Renal cortical epithelial cell (primary cell): ENCODE results near the gene STX1A. TPM values are rescaled to one million over a fixed set of nuclear protein-coding genes. Genes with fewer than 3 reads are reported as not detected.
"Not testable (repeated sequence)": the region's sequence is repeated elsewhere in the genome, so short reads cannot be mapped to it uniquely, and the experiment has no call there.

Experiments
- DNase-seq: peaks from one replicate; pipeline ENCODE4 v3.0.0-alpha.2; 2011; ENCODE audit warnings: low read depth
- total RNA-seq: library from RNA; depleted of rRNA; stranded (reverse); fragments of >200 nt; gene quantifications from 2 replicates; pipeline ENCODE4 v1.2.3, GENCODE V29; 2014

Gene STX1A
- total RNA-seq, 1 donor from 2014 or later: 12.9 TPM

DNA sequence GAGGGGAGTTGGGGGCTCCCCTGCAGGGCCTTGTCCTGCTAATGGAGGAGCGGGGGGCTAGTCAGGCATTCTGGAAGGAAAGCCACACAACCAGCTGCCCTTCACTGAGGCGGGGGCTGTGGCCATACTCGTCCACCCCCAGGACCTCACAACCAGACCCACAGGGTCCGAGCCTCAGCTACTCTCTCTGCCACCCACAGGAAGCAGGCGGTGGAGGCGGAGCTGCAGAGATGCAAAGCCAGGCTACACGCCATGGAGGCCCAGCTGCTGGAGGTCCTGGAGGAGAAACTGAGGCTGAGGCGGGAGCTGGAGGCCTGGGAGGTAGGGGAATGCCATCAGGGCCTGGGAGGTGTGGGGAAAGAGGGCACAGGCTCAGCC, 16.0 kb upstream of the STX1A start:
- no peak for DNase-seq

DNA sequence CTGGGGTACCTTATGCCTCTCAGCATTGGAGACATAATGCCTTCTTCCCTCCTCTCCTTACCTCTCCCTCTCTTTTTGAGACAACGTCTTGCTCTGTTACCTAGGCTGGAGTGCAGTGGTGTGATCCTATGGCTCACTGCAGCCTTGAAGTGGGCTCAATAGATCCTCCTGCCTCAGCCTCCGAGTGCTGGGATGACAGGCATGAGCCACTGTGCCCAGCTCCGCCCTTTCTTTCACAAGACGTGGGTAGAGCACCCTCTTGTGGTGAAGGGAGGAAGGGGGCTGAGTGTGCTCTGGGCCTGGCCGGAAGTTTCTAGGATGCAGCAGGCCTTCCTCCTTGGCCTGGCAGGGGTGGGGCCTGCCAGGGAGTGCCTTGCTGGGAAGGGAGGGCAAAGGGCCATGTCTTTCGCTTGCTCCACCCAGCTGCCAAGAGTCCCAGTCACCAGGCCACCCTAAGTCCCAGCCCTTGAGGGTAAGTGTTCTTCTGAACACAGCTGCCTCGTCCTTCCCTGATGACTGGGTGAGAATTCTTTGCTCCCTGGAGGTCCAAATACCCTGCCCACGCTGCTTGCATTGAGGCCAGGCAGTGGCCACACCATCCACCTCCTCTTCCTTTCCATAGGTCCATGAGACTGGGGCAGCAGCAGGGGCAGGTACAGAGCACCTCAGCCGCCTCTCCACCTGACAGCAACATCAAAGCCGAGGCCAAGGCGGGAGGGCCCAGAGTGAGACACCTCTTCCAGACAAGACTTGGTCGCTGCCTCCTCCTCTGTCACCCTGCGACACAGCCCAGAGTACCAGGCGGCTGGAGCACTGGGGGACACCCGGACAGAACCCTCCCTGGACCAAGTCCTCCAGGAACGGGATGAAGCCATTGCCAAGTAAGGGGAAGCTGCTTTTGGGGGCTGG, 15.4 kb upstream of the STX1A start:
- DNase-seq: peak; percentile 89

- no peak for DNase-seq
These were observed 12.9 kb upstream of the STX1A start for GRCh38 chr7:73732397-73732796.

GRCh38 chr7:73730485-73730884, 11.0 kb upstream of the STX1A start:
- no peak for DNase-seq

- DNase-seq: no peak
These were observed 9.1 kb upstream of the STX1A start for GRCh38 chr7:73728551-73728950.

DNA sequence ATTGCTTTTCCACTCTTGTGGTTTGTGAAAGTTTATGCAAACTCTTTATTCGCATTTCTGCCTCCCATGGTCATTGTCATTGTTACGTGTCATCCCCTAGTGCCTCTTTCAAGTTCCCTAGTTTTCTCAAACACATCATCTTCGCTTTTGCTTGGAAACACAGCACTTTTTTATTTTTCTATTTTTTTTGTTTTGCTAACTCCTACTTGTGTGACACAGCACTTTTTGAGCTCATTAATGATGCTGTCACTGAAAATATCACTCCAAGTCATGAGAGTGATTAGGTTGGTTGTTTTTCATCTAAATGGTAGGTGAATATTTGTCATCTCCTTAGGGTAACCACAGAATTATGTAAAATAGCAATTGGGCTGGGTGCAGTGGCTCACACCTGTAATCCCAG, 8.5 kb upstream of the STX1A start:
- DNase-seq: no peak

DNA sequence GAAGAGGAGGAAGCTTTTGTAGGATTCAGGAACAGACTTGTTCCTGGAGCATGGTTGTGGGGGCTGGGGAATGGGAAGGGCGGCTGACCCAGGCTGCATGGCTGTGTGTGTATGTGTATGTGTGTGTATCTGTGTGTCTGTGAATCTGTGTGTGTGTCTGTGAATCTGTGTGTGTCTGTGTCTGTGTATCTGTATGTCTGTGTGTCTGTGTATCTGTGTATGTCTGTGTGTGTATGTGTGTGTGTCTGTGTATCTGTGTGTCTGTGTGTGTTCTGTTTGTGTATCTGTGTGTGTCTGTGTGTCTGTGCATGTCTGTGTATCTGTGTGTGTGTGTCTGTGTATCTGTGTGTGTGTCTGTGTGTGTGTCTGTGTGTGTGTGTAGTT, 6.6 kb upstream of the STX1A start:
- no peak for DNase-seq

DNA sequence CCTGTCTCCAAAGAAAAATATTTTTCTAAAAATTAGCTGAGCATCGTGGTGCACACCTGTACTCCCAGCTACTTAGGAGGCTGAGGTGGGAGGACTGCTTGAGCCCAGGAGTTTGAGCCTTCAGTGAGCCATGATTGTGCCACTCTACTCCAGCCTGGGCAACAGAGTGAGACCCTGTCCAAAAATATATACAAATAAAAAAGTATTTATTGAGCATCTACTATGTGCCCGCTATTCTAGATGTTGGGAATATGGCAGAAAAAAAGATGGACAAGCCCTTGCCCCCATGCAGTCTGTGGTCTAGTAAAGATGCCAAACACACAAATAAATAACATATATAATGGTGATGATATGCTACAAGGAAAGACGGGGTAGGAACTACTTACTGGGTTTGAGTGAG, 4.3 kb upstream of the STX1A start:
- DNase-seq: no peak

DNA sequence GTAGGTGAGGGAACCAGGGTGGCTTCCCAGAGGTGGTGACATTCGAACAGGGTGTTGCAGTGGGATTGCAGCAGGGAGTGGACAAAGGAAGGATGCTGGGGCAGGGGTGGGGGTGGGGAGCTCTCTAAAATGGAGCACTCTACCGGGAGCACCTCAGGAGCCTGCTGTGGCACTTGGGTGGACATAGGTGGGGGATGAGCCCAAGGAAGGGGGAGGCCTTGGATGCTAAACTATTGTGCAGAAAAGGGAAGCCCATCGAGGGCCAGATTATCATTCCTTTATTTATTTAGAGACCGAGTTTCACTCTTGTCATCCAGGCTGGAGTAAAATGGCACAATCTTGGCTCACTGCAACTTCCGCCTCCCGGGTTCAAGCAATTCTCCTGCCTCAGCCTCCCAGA, 3.3 kb upstream of the STX1A start:
- DNase-seq: no peak

- not testable (repeated sequence) for DNase-seq
These were observed 2.7 kb upstream of the STX1A start for GRCh38 chr7:73722182-73722581.

- no peak for DNase-seq
These were observed 1.9 kb upstream of the STX1A start for GRCh38 chr7:73721377-73721817.

GRCh38 chr7:73720443-73720842, 974 bp upstream of the STX1A start:
- not testable (repeated sequence) for DNase-seq

GRCh38 chr7:73719806-73720169, 319 bp upstream of the STX1A start:
- DNase-seq: no peak

DNA sequence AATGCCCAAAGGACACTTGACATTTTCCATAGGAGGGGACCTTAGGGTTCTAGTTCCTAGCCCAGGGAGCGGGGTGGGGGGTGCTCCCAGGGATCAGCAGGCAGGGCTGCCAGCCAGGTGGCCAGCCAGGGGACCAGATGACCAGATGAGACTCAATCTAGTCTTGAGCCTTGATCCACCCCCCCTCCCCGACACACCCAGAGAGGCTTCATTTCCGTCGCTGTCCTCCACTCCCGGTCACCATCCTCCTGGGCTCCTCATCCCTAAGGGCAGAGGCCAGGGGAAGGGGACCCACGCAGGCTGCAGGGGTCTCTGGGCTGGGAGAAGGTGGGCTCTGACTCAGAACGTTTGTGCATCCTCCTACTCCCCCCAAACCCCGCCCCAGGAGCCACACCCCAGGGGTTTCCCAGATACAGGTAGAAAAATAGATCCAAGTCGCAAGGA, 1.0 kb downstream of the STX1A start:
- DNase-seq: no peak

- peak; percentile 84 for DNase-seq
These were observed 1.5 kb downstream of the STX1A start for GRCh38 chr7:73717991-73718405.

DNA sequence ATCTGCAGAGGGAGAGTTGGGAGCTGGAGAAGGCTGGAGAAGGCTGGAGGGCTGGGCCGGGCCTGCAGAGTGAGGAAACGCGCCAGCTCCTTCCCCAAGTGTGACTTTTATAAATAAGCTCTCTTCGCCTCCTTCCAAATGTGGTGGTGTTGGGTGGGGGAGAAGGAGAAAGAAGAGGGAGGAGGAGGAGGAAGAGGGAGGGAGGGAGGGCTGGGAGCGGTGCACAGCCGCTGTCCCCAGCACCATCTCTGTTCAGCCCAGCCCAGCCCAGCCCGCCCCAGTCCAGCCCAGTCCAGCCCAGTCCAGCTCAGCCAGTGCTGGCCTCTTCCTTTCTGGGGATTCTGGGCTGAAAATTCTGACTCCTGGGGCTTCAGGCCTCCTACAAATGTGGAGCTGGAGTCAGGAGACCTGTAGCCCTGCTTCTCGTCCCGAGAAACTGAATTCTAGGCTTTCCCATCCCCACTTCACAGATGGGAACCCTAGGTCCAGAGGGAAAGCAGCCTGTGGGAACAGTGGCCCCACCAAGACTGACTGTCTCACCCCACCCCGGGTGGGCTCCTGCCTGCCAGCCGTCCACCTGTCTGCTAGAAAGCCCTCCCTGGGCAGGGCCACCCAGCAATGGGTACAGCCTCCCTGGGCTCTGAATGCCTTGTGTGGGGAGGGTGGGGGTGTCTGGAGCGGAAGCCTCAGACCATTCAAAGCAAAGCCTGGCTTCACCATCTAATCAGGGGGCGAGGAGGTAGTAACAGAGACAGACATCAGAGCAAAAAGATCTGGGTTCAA, 2.3 kb downstream of the STX1A start:
- no peak for DNase-seq

- DNase-seq: no peak
These were observed 3.1 kb downstream of the STX1A start for GRCh38 chr7:73716318-73716890.

GRCh38 chr7:73715648-73716317, 3.7 kb downstream of the STX1A start:
- peak; percentile 92 for DNase-seq

DNA sequence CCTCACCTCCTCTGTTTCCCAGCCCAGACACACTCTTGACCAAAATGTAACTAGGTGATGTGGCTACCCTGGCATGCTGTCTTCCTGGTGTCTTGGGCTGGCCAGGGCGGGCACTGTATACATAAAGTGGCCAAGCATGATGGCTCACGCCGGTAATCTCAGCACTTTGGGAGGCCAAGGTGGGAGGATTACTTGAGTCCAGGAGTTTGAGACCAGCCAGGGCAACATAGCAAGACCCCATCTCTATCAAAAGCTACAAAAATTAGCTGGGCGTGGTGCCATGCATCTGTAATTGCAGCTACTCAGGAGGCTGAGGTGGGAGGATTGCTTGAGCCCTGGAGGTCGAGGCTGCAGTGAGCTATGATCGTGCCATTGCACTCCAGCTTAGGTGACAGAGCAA, 6.2 kb downstream of the STX1A start:
- not testable (repeated sequence) for DNase-seq

GRCh38 chr7:73712773-73713172, 6.7 kb downstream of the STX1A start:
- DNase-seq: no peak

DNA sequence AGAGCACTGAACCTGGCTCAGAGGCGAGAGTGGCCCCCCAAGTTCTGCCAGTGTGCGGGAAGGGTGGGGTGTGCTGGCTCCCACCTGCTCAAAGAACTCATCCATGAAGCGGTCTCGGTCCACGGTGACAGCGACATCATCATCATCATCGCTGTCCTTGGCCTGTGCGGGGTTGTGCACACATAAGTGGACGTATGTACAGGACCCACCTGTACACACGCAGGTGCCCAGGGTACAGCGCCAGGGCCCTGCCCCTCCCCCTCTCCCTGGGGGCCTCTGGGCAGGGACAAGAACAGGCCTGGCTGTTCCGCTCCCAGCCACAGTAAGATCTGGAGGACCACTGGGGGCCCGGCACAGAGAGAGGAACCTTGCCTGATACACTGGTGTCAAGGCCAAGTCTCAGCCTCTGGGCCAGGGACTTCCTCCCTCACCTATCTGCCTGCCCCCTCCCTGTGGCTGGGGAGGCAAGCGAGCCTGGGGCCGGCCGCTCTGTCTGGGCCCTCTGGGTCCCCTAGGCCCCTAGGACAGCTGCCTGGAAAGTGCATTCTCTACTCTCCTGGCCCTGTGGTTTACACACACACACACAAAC, 10.4 kb downstream of the STX1A start:
- no peak for DNase-seq
